Stimulated activated CD4-positive, alpha-beta T cell treated with anti-CD3 and anti-CD28 coated beads, Interleukin-4, amount 100 ng/mL, for 48 hours (primary cell): ENCODE data around the gene TM4SF20.

Source experiments
- DNase-seq, 2 donors: peaks; one replicate each; pipeline ENCODE4 v3.0.0-alpha.2; 2020; ENCODE audit warnings: low read depth in 2 of 2

TM4SF20 gene

DNA sequence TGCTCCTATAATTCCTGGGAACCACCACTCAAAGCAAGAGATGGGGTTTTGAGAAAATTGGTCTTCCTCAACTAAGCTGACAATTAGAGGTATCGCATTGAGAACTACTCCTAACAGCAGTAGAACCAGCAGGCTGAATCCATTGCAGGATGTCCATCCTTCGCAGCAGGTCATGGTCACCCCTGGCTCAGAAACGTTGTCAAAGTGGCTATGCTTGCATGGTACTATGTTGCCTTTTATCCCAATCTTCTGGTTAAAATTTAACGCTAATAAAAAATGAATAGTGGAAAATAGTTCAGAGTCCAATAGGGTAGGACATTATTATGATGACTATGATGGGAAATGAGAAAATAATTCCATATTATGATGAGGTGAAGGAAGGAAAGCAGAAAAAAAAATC lies at the start of gene TM4SF20:
Gene TM4SF20, minus strand, starts transcription at position 212 of the 400 bp plus-strand sequence. Its CDS starts 38 bp downstream, at position 174.
- no peak for DNase-seq

- no peak for DNase-seq
Measured at GRCh38 chr2:227428731-227429285, 49.7 kb upstream of the TM4SF20 start.

DNA sequence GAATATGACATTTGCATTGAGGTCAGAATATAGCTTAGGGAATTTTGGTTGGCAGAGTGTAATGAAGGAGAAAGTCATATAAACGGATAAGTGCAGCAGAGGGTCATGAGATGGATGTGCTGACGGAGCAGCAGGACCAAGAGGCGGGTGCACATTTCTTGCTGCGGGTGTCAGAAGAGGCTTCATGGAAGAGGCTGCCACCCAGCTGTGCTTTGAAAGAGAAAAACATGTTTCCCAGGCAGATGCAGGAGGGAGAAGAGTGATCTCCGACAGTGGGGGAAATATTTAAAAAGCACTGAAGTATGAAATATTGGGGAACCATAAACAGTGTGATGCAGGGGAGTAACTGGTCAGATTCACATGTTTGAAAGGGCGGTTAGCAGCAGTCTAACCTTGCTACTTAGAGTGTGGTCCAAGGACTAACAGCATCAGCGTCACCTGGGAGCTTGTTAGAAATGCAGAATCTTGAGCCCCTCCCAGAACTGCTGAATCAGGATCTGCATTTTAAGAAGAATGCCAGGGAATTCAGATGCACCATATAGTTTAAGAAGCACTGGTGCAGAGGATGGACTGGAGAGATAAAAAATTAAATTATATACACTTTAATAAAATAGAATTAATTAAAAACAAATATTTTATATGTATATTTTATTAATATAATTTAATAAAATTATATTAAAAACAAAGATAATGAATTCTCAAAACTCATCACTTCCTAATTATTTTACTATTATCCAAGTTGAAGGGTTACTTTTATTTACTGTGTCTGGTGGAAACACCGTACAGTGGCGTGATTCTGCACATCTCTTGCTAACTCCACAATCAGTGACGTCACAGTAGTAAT lies 44.8 kb upstream of the TM4SF20 start:
- DNase-seq: no peak

- no peak for DNase-seq
Measured at GRCh38 chr2:227420087-227421052, 41.3 kb upstream of the TM4SF20 start.

DNA sequence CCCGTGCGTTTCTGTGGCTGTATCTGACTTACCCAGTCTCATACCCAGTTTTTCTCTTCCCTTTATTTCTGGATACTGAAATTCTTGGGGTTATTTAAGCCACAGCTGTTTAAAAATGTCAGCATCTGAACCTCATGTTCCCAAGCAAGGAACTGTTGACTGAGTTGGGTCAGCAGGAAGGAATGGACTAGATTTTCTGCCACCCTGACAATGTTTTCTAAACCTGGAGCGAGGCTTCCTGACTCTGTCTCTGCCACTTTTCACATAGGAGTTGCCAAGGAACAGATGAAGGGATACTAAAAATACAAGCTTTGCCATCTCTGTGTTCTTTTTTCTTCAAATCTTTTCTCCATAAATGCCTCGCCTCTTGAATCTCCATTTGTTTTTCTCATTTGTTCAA lies 37.6 kb upstream of the TM4SF20 start:
- DNase-seq: no peak

- DNase-seq: no peak
Measured at GRCh38 chr2:227415538-227416424, 36.7 kb upstream of the TM4SF20 start.

GRCh38 chr2:227414846-227415245 lies 35.7 kb upstream of the TM4SF20 start:
- no peak for DNase-seq

GRCh38 chr2:227413371-227413770 lies 34.3 kb upstream of the TM4SF20 start:
- DNase-seq: no peak

- no peak for DNase-seq
Measured at GRCh38 chr2:227412877-227413276, 33.8 kb upstream of the TM4SF20 start.

DNA sequence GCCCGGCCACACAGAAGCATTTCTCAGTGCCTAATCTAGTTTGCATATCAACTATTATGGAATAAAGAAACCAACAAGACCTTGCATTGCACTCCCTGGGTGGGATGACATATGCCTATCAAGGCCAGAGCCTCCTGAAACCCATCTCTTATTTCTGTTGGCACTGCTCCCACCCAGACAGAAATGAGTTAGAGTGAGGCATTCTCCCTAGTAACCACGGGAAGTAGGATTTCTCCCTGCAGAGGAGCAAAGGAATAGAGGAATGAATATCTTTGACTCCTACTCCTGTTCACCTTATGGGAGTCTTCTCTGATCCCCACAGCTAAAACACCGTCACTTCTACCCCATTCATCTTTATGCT lies 32.9 kb upstream of the TM4SF20 start:
- DNase-seq: no peak

DNA sequence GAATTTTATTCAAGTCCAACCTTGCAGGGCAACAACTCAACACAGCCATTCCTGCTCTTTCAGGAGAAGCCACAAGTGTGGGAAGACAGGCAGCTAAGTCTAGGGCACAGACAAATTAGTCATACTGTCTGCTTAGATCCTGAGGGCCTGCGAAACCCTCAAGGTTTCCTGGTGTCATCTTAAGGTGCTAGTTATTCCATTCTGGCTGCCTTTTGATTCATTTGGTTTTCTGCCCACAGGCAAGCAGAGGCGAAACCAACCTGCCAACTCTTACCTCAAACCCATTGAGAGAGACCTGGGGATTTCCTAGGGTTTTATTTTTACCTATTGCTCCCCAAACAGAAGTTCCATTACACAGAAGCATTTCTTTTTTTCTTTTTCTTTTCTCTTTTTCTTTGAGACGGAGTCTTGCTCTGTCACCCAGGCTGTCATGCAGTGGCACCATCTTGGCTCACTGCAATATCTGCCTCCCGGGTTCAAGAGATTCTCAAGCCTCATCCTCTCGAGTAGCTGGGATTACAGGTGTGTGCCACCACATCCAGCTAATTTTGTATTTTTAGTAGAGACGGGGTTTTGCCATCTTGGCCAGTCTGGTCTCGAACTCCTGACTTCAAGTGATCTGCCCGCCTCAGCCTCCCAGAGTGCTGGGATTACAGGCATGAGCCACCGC lies 32.3 kb upstream of the TM4SF20 start:
- peak; percentile 27 to 63 for DNase-seq

GRCh38 chr2:227410191-227410590 lies 31.1 kb upstream of the TM4SF20 start:
- no peak for DNase-seq

DNA sequence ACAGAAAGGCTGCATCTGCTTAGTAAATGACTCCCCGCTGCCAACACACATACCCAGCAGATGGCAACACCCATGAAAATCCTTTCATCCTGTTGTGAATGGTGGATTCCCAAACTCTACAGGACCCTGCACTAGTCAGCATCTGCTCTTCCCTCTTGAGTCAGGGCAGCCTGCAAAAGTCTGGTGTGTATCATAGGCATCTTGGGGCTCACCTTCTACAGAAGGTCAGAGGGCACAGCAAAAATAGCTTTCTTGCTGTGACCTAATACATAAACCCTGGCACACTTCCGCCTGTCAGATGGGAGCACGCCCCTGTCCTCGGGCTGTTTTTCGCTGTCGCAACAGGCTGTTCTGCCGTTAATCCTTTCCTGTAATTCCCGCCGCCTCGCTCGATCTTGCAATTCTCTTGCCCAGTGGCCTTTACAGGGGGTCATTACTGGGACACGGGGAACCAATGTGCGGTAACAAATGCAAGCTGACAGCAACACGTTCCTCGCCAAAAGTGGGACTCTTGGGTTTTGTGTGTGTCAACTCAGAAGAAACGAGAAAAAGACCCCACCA lies 28.6 kb upstream of the TM4SF20 start:
- no peak for DNase-seq

DNA sequence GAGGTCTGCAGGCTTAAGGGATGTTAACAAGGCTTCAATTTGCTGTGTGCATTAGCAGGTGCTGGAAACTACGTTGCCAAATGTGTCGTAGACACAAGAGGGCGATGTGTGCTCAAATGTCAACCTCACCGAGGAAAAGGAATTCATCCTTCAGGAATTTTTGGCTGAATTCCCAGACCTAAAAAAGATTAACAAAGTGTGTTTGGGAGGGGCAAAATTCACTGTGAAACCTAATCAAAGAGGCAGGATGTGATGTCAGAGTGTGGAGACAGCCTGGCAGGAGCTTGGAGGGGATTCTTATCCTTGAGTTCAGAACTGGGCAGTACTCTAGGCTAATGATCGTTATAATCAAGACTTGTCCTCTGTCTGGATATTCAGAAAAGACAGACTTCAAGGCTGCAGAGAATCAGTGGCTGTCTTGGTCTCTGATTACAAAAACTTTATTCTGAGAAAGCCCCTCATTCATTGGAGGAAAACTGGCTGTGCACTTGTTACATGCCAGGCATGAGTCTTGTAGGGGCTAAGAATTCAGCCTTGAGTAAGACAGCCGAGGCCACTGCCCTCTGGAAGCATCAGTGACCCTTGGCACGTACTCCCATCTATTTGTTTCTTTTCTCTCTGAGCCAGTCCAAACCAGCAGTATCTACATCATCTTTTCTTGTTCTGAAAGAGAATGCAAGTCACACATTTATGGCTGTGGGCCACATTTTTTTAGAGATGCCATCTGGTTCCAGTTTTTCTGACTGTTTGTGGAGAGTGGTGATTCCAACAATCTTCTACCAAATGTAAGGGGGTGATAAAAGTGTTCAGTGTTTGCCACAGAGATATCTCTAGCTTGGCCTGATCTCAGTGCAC lies 27.3 kb upstream of the TM4SF20 start:
- no peak for DNase-seq

GRCh38 chr2:227404585-227405271 lies 25.6 kb upstream of the TM4SF20 start:
- no peak for DNase-seq

DNA sequence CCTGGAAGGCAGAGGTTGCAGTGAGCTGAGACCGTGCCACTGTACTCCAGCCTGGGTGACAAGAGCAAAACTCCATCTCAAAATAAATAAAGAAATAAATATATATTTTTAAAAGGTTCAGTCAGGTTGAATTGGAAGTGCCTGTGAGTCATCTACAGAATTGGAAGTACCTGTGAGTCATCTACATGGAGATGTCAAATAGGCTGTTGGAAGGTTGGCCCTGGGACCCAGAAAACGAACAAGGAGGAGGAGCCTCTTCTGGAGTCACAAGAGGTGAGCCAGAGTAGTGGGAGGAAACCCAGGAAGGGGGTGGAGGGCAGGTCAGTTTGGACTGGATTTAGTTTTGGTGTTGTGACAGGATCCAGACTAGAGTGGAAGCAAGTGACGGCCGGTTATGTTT lies 23.9 kb upstream of the TM4SF20 start:
- no peak for DNase-seq

DNA sequence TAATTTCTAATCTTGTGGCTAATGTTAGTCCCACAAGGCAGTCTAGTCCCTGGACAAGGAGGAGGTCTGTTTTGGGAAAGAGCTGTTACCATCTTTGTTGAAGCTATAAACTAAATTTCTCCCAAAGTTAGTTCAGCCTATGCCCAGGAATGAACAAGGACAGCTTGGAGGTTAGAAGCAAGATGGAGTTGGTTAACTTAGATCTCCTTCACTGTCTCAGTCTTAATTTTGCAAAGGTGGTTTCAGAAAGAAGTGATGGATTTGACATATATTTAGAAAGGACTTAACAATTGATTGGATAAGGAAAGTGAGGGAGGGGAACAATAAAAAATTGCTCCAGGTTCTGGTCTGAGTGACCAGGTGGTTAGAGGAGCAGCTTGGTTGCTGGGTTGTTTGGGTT lies 23.2 kb upstream of the TM4SF20 start:
- DNase-seq: no peak

DNA sequence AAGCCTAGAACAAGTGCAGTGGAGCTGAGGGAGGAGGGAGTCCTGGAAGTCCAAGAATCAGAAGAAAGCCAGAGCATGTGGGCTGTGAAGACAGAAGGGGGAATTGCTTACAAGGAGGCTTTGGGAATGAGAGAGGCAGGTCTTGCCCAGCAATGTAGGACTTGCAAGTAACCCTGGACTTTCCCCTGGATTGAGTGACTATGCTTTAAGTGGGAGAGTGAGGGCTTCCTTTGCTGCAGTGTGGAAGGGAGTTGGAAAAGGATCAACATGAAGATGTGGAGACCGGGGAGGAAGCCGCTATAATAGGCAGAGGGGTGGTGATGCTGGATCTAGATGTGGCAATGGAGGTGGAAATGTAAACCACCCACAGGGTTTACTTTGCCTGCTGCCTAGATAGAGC lies 22.4 kb upstream of the TM4SF20 start:
- no peak for DNase-seq
